ENCODE data around the gene CAPN14.

DNA sequence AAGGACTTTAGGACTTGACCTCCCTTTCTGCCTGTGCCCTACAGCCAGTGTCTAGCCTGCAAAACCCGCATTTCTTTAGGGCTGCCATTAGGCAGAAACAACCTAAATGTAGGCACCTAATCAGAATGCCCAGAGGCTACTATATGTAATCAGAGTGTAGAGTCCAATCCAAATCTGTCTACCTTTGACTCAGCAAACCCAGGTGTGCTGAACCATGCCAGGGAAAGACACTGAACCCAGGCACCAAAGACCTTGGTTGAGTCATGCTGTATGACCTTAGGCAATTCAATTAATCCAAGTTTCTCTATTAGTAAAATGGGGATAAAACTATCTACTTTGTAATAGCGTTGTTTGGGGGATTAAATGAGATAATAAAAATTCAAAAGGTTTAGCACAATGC lies 20.7 kb downstream of the CAPN14 start:
- TF ChIP-seq POLR2A (IDR thresholded peaks at IDR 0.05): no peak
- TF ChIP-seq, protein P1, sequence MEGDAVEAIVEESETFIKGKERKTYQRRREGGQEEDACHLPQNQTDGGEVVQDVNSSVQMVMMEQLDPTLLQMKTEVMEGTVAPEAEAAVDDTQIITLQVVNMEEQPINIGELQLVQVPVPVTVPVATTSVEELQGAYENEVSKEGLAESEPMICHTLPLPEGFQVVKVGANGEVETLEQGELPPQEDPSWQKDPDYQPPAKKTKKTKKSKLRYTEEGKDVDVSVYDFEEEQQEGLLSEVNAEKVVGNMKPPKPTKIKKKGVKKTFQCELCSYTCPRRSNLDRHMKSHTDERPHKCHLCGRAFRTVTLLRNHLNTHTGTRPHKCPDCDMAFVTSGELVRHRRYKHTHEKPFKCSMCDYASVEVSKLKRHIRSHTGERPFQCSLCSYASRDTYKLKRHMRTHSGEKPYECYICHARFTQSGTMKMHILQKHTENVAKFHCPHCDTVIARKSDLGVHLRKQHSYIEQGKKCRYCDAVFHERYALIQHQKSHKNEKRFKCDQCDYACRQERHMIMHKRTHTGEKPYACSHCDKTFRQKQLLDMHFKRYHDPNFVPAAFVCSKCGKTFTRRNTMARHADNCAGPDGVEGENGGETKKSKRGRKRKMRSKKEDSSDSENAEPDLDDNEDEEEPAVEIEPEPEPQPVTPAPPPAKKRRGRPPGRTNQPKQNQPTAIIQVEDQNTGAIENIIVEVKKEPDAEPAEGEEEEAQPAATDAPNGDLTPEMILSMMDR (IDR thresholded peaks at IDR 0.05): no peak

Data from lower leg skin (tissue), 3 donors.